Endodermal cell (in vitro differentiated cells): ENCODE data around the gene PDZD7. TPM values are rescaled to one million over a fixed set of nuclear protein-coding genes. Genes with fewer than 3 reads are reported as not detected.
A peak's percentile ranks its signal among the peaks of the same experiment; 100 is the strongest.

ENCODE experiments used
- DNase-seq: peaks from one replicate; pipeline ENCODE4 v3.0.0-alpha.2; 2017
- H3K27ac ChIP-seq: 2 replicates; pipeline ENCODE4 v1.5.1; 2013; ENCODE audit warnings: mild to moderate bottlenecking, low read depth, low read length, moderate library complexity
- H3K27me3 ChIP-seq: 2 replicates; pipeline ENCODE4 v1.6.1; 2013; ENCODE audit warnings: mild to moderate bottlenecking, low read length, moderate library complexity; ENCODE audit not compliant: insufficient read depth, control insufficient read depth, poor library complexity, severe bottlenecking
- H3K36me3 ChIP-seq: 2 replicates; pipeline ENCODE4 v1.7.0; 2013; ENCODE audit warnings: mild to moderate bottlenecking, low read length, moderate library complexity; ENCODE audit not compliant: control insufficient read depth, insufficient read depth
- H3K4me1 ChIP-seq: one replicate; pipeline ENCODE4 v1.7.0; 2013; ENCODE audit warnings: low read length; ENCODE audit not compliant: control insufficient read depth, insufficient read depth
- H3K4me3 ChIP-seq: 2 replicates; pipeline ENCODE4 v1.5.1; 2013; ENCODE audit warnings: mild to moderate bottlenecking, low read length, moderate library complexity
- H3K9ac ChIP-seq: 2 replicates; pipeline ENCODE4 v1.6.1; 2013; ENCODE audit warnings: mild to moderate bottlenecking, low read length, moderate library complexity; ENCODE audit not compliant: poor library complexity, severe bottlenecking; ENCODE audit errors: extremely low read depth
- H3K9me3 ChIP-seq: 2 replicates; pipeline ENCODE4 v1.6.1; 2013; ENCODE audit warnings: mild to moderate bottlenecking, low read length, moderate library complexity; ENCODE audit not compliant: control insufficient read depth
- H3K27ac Mint-ChIP-seq: 2 replicates; pipeline ENCODE4 v1.8.0; 2020; ENCODE audit warnings: mixed read lengths
- H3K27me3 Mint-ChIP-seq: 2 replicates; pipeline ENCODE4 v1.8.0; 2021; ENCODE audit warnings: mild to moderate bottlenecking, mixed read lengths; ENCODE audit not compliant: insufficient read depth
- H3K36me3 Mint-ChIP-seq: 2 replicates; pipeline ENCODE4 v1.8.0; 2020; ENCODE audit warnings: low read depth, mixed read lengths
- H3K4me1 Mint-ChIP-seq: 2 replicates; pipeline ENCODE4 v1.8.0; 2020; ENCODE audit warnings: mixed read lengths
- H3K4me3 Mint-ChIP-seq: 2 replicates; pipeline ENCODE4 v1.8.0; 2020; ENCODE audit warnings: mild to moderate bottlenecking, moderate library complexity, mixed read lengths
- H3K9me3 Mint-ChIP-seq: 2 replicates; pipeline ENCODE4 v1.8.0; 2020; ENCODE audit warnings: mild to moderate bottlenecking, mixed read lengths
- WGBS, 2 experiments: methylation state at CpG; one replicate each; pipeline versions ENCODE4 v1.1.5 to v1.1.7; 2013; ENCODE audit warnings: missing lambda C conversion rate in 2 of 2, mixed read lengths in 1 of 2; ENCODE audit not compliant: insufficient coverage in 1 of 2, insufficient read length in 1 of 2; 5-methylcytosine and 5-hydroxymethylcytosine counted together
- total RNA-seq, 2 donors: library from RNA; stranded (reverse); fragmentation: NEBNext Ultra II Directional in 1 of 2; extraction: Animal tissue kit (Norgen Biotek cat#: 25700) in 1 of 2; gene quantifications; 2 replicates in 1 of 2; 3 replicates in 1 of 2; pipeline ENCODE4 v1.2.1, GENCODE V29; 2021
- TF ChIP-seq, protein P1 (sequence below): fragments of 200-600 bp; sonication (generic); conservative IDR thresholded peaks from 2 replicates; pipeline ENCODE4 v1.5.0; 2021; ENCODE audit warnings: antibody characterized with exemption, mild to moderate bottlenecking

The PDZD7 gene
- total RNA-seq, 2 donors from 2014 or later = 0.49 to 1.1 TPM

DNA sequence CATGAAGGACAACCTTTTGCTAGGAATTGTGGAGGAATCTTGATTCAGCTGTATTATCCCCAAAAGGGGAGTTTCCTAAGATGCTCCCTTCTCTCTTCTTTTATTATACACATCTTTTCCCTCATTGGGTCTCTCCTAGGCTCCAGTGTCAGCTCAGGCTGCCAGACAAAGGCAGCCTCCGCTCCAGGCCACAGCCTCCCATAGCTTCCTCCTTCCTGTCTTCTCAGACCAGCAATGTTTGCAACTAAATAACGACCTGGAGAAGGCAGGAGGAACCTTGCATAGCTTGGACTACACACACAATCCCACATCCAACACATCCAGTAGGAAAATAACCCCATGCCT, 12.4 kb upstream of the PDZD7 start:
- TF ChIP-seq, protein P1, sequence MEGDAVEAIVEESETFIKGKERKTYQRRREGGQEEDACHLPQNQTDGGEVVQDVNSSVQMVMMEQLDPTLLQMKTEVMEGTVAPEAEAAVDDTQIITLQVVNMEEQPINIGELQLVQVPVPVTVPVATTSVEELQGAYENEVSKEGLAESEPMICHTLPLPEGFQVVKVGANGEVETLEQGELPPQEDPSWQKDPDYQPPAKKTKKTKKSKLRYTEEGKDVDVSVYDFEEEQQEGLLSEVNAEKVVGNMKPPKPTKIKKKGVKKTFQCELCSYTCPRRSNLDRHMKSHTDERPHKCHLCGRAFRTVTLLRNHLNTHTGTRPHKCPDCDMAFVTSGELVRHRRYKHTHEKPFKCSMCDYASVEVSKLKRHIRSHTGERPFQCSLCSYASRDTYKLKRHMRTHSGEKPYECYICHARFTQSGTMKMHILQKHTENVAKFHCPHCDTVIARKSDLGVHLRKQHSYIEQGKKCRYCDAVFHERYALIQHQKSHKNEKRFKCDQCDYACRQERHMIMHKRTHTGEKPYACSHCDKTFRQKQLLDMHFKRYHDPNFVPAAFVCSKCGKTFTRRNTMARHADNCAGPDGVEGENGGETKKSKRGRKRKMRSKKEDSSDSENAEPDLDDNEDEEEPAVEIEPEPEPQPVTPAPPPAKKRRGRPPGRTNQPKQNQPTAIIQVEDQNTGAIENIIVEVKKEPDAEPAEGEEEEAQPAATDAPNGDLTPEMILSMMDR = no peak
- Mint-ChIP-seq H3K9me3 (no peaks in the 10 kb centered on the region), H3K27ac (peak overlapping the region; percentile 100), H3K4me3 (peak overlapping the region; percentile 89), H3K36me3 (no peaks in the 10 kb centered on the region), H3K4me1 (peaks cover 20% of the 10 kb centered on the region), H3K27me3 (peaks cover 68% of the 10 kb centered on the region)
- Histone ChIP-seq H3K9ac (peak overlapping the region; percentile 67), H3K27me3 (peaks cover 67% of the 10 kb centered on the region), H3K27ac (peak overlapping the region; percentile 21), H3K4me3 (peak overlapping the region; percentile 80), H3K36me3 (no peaks in the 10 kb centered on the region), H3K9me3 (no peaks in the 10 kb centered on the region), H3K4me1 (no peaks in the 10 kb centered on the region)
- no peak for DNase-seq
- 39 to 83% methylated on average over 1 to 2 of the region's 2 CpGs for WGBS, 2 experiments

DNA sequence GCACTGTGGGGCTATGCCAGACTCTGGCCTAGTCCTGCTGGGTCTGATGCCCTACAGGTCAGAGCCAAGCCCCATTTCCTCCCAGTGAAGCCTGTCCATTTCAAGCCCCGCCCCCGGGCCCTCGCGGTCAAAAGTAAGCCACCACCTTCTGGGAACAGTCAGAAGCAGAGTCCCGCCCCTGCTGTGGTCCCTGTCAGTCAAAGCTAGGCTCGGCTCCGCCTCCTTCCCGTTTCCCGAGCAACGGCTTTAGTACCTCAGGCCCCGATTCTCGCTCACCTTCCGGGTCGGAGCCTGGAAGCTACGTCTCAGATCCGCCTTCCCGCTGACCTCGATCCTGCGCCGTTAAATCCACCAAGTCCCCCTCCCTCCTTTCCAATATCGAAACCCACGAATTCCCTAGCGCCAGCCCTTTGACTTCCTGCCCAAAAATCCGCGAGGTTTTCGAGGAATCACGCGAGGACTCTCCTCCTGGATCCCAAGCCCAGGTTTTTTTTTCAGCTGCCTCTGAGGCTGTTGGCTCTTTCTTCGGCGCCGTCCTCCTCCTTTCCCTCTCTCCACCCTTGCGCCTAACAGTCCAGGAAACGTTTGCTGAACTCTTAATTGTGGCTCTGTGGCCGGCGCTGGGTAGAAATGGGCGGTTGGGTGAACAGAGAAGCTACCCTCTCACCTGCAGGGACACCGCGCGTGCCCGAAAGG, 11.9 kb upstream of the PDZD7 start:
- Histone ChIP-seq H3K4me3 (peak overlapping the region; percentile 80), H3K27ac (peak overlapping the region; percentile 21), H3K9ac (peak overlapping the region; percentile 67), H3K27me3 (peaks cover 67% of the 10 kb centered on the region), H3K4me1 (no peaks in the 10 kb centered on the region), H3K36me3 (no peaks in the 10 kb centered on the region), H3K9me3 (no peaks in the 10 kb centered on the region)
- no peaks in the 10 kb centered on the region for H3K36me3 Mint-ChIP-seq
- peaks cover 68% of the 10 kb centered on the region for H3K27me3 Mint-ChIP-seq
- DNase-seq = peak; percentile 99
- H3K4me3 Mint-ChIP-seq = peak overlapping the region; percentile 89
- H3K9me3 Mint-ChIP-seq = no peaks in the 10 kb centered on the region
- 6 to 7% methylated on average over 35 to 40 of the region's 40 CpGs for WGBS, 2 experiments
- TF ChIP-seq, protein P1 = no peak
- peak overlapping the region; percentile 100 for H3K27ac Mint-ChIP-seq
- peaks cover 19% of the 10 kb centered on the region for H3K4me1 Mint-ChIP-seq

DNA sequence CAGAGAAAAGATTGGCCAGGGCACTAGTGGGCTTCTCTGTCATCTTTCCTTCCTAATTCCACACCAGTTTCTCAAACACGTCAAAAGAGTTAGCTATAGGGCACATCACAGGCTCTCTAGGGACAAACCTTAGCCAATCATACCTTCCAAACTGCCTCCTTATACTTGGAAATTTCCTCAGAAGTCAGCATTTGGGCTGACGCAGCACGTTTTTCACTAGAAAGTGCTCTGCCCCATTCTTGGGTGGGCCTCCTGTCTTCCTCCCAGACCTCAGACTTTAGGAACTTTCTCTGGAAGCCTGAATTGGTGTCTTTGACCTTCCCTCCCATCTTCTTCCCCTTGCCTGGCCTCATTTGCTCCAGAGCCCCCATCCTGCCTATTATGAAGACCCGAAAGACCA, 11.2 kb upstream of the PDZD7 start:
- Histone ChIP-seq H3K4me1 (no peaks in the 10 kb centered on the region), H3K27ac (no peak overlapping the region), H3K36me3 (no peaks in the 10 kb centered on the region), H3K9me3 (no peaks in the 10 kb centered on the region), H3K9ac (no peak overlapping the region), H3K4me3 (peak overlapping the region; percentile 80), H3K27me3 (peaks cover 65% of the 10 kb centered on the region)
- DNase-seq = no peak
- peaks cover 68% of the 10 kb centered on the region for H3K27me3 Mint-ChIP-seq
- H3K4me1 Mint-ChIP-seq = peaks cover 17% of the 10 kb centered on the region
- H3K36me3 Mint-ChIP-seq = no peaks in the 10 kb centered on the region
- TF ChIP-seq, protein P1 = no peak
- peak overlapping the region; percentile 100 for H3K27ac Mint-ChIP-seq
- 87 to 88% methylated on average over 3 to 4 of the region's 4 CpGs for WGBS, 2 experiments
- peak overlapping the region; percentile 89 for H3K4me3 Mint-ChIP-seq
- H3K9me3 Mint-ChIP-seq = no peaks in the 10 kb centered on the region
